AG04450 (cell line): Measurements from ENCODE around the gene PTMS. TPM values are rescaled to one million over a fixed set of nuclear protein-coding genes. Genes with fewer than 3 reads are reported as not detected.

Experiments used
- CTCF ChIA-PET: fragments of 300-600, 350-600 bp; formaldehyde crosslinking; extraction: SDS; loops from one replicate; lab custom pipeline; 2022; ENCODE audit warnings: antibody characterized with exemption, inconsistent platforms; lab: Charles Lee
- POLR2A ChIA-PET: fragments of 350-600 bp; formaldehyde crosslinking; extraction: SDS; loops from one replicate; lab custom pipeline; 2021; ENCODE audit warnings: antibody characterized with exemption, inconsistent platforms; lab: Yijun Ruan, JAX
- DNase-seq: peaks from one replicate; pipeline ENCODE4 v3.0.0-alpha.2; 2011; ENCODE audit warnings: low read depth, low spot score
- H3K27ac ChIP-seq: one replicate; pipeline ENCODE4 v1.5.1; 2012; ENCODE audit warnings: low read depth, low read length, control low read depth
- H3K27me3 ChIP-seq: one replicate; pipeline ENCODE4 v1.6.0; 2012; ENCODE audit warnings: low read length; ENCODE audit not compliant: control insufficient read depth, insufficient read depth
- H3K4me3 ChIP-seq: 2 replicates; pipeline ENCODE4 v1.5.1; 2011; ENCODE audit warnings: mild to moderate bottlenecking, low read depth, low read length, control low read depth
- H3K9me3 ChIP-seq: 2 replicates; pipeline ENCODE4 v1.5.1; 2012; ENCODE audit warnings: low read length; ENCODE audit not compliant: control insufficient read depth, insufficient read depth
- polyA plus RNA-seq: library from polyadenylated mRNA; depleted of rRNA; stranded (reverse); fragments of >200 nt; gene quantifications from 2 replicates; pipeline ENCODE4 v1.2.3, GENCODE V29; 2011
- TF ChIP-seq, protein P1 (sequence below): IDR thresholded peaks from 2 replicates; pipeline ENCODE4 v1.5.1; 2011; ENCODE audit warnings: low read depth, low read length, control low read depth, inconsistent platforms

Gene PTMS
- polyA plus RNA-seq, 1 experiment: 170 TPM

DNA sequence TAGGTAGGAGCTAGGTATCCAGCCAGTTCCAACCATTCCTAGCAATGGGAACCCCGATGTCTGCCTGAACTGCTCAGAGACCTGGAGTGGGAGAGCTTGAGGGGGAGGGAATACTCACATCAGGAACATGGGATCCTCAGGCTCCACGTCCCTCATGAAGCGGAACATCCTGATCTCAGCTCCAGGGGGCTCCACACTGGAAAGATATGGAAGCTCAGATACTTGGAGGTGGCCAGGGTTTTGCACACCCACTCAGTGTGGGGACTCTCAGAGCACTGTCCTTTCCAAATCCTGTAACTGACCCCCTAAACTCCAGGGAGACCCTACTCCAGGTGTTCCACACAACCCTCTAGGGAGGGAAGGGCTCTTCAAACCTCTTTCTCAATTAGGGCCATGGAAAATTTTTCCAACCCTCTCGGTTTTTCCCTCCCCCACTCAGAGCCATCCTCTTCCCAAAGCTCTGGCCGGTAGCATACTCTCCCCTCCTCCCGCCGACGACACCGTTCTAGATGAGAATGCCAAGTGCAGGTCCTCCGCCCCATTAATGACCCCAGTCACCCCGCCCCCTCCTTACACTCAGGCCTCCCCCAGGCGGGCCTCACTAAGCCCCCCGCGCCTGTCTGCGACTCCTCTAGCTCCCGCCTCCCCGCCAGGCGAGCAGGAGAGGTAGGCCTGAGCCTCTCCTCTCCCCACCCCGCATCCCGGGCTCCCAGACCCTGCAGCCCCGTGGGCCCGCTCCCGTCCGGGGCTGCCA, 13.8 kb upstream of the PTMS start:
- no peak for DNase-seq
- H3K27me3 ChIP-seq: no peaks in the 10 kb centered on the region
- CTCF ChIA-PET: interaction anchor here (0.5 to 5.7 kb wide), 34 partner anchors 9 to 198 kb away, joined by 3 to 165 read pairs (median 8); partner anchors contain the start of genes CD4, COPS7A, GPR162 and LAG3
- peak overlapping the region; percentile 98 for H3K27ac ChIP-seq
- POLR2A ChIA-PET: interaction anchor here (0.5 to 4.2 kb wide), 25 partner anchors 11 to 1280 kb away, joined by 3 to 89 read pairs (median 6); partner anchors contain the start of genes CD4, CDCA3, COPS7A and GPR162
- H3K4me3 ChIP-seq: peak overlapping the region; percentile 87
- TF ChIP-seq, protein P1, sequence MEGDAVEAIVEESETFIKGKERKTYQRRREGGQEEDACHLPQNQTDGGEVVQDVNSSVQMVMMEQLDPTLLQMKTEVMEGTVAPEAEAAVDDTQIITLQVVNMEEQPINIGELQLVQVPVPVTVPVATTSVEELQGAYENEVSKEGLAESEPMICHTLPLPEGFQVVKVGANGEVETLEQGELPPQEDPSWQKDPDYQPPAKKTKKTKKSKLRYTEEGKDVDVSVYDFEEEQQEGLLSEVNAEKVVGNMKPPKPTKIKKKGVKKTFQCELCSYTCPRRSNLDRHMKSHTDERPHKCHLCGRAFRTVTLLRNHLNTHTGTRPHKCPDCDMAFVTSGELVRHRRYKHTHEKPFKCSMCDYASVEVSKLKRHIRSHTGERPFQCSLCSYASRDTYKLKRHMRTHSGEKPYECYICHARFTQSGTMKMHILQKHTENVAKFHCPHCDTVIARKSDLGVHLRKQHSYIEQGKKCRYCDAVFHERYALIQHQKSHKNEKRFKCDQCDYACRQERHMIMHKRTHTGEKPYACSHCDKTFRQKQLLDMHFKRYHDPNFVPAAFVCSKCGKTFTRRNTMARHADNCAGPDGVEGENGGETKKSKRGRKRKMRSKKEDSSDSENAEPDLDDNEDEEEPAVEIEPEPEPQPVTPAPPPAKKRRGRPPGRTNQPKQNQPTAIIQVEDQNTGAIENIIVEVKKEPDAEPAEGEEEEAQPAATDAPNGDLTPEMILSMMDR: peak; percentile 62
- no peaks in the 10 kb centered on the region; the same call in 1 of the 2 replicates for H3K9me3 ChIP-seq

- peak; percentile 98 for DNase-seq
- TF ChIP-seq, protein P1: no peak
- Histone ChIP-seq H3K4me3 (peak within 1 kb of the TSS; percentile 87), H3K9me3 (no peaks in the 10 kb centered on the region; the same call in 1 of the 2 replicates), H3K27ac (peak within 1 kb of the TSS; percentile 98), H3K27me3 (no peaks in the 10 kb centered on the region)
- CTCF ChIA-PET: interaction anchor here (0.5 to 5.7 kb wide), 40 partner anchors 9 to 262 kb away, joined by 3 to 165 read pairs (median 8); partner anchors contain the start of genes CD4, COPS7A, GNB3 and GPR162
- POLR2A ChIA-PET: interaction anchor here (0.5 to 4.2 kb wide), 27 partner anchors 11 to 1279 kb away, joined by 3 to 89 read pairs (median 6); partner anchors contain the start of genes CD4, CDCA3, COPS7A and GAPDH
These were observed 13.0 kb upstream of the PTMS start, which contains the start of gene MLF2 for GRCh38 chr12:6752921-6753771. Gene MLF2, minus strand, starts transcription at chr12:6753141. Its CDS starts 807 bp downstream, at chr12:6752334.

DNA sequence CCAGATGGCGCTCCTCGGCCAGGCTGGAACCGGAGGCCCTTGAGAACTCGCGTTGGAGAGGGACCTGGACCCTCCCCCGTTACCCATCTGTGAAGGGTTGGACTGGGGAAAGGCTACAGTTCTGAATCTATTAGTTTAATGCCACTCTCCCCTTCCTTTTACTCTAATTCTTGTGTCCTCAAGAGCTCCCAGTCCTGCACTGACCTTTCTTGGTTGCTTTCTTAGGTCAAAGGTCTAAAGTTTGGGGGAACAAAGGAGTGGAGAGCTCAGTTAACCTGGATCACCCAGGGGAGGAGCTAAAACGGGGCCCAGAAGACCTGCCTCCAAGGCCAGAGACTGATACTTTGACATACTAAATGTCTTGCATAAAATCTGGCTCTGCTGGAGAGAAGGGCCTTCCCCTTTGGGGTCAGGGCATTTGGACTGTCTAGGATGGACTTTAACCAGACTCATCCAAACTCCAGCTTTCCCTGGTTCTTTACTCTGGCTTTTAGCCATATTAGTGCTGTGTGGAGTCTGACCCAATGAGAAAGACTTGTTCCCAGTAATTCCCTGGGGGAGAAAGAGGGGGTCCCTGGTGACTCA, 12.3 kb upstream of the PTMS start:
- TF ChIP-seq, protein P1: peak; percentile 97
- POLR2A ChIA-PET: interaction anchor here (1.1 to 4.2 kb wide), 17 partner anchors 10 to 220 kb away, joined by 3 to 89 read pairs (median 8); partner anchors contain the start of genes CD4, CDCA3, COPS7A and GAPDH
- Histone ChIP-seq H3K27me3 (no peaks in the 10 kb centered on the region), H3K9me3 (no peaks in the 10 kb centered on the region; the same call in 1 of the 2 replicates), H3K27ac (no peak overlapping the region), H3K4me3 (no peak overlapping the region)
- no peak for DNase-seq
- CTCF ChIA-PET: interaction anchor here (0.6 to 5.7 kb wide), 34 partner anchors 9 to 200 kb away, joined by 3 to 165 read pairs (median 8); partner anchors contain the start of genes CD4, CDCA3, COPS7A and GNB3

GRCh38 chr12:6754411-6754810, 11.8 kb upstream of the PTMS start:
- Histone ChIP-seq H3K27ac (no peak overlapping the region), H3K27me3 (no peaks in the 10 kb centered on the region), H3K9me3 (no peaks in the 10 kb centered on the region; the same call in 1 of the 2 replicates), H3K4me3 (no peak overlapping the region)
- no peak for DNase-seq
- TF ChIP-seq, protein P1: no peak
- ChIA-PET POLR2A (interaction anchor here (1.2 to 4.2 kb wide), 11 partner anchors 9 to 118 kb away, joined by 3 to 89 read pairs (median 11); partner anchors contain the start of genes COPS7A, P3H3, PTMS and SPSB2), CTCF (interaction anchor here (0.6 to 5.7 kb wide), 28 partner anchors 8 to 185 kb away, joined by 3 to 165 read pairs (median 12); partner anchors contain the start of genes CD4, CDCA3, COPS7A and GNB3)
